ENCODE data around the gene MAPK7.

The MAPK7 gene

DNA sequence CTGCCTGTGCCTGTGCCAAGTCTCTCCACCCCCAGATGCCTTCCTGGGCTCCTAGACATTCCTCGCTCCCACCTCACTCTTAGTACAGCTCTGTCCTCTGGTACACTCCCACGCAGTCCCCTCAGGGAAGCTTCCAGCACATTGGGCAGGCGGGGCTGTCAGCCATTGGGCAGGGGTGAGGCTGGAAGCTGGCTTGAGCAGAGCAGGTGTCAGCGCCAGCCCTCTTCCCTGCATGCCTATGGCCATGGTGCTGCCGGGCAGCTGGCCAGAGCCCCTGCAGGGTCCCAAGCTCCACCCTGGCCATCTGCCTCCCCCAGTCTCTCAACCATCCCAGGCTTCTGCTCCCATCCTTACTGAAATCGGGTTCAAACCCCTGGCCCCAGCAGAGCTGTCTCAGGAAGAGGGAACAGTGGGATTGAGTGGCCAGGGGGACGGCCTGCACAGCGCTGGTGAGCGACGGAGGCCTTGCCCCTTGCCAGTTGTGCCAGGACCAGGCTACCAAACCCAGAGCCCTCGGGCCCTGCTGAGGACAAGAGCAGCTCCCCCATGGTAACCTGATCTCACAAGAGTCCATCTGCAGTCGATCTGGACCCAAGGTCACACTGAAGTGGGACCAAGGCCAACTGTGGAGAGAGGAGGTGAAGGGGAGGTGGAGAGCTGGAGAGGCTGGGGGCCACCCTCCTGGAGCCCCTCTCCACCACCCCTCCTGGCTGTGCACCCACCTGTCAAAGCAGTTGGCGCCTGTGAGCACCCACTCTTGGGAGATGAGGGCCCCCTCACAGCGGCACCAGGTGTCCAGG is 13.4 kb upstream of the MAPK7 start:
- DNase-seq: no peak

GRCh38 chr17:19365499-19365817 is 12.8 kb upstream of the MAPK7 start:
- no peak for DNase-seq

DNA sequence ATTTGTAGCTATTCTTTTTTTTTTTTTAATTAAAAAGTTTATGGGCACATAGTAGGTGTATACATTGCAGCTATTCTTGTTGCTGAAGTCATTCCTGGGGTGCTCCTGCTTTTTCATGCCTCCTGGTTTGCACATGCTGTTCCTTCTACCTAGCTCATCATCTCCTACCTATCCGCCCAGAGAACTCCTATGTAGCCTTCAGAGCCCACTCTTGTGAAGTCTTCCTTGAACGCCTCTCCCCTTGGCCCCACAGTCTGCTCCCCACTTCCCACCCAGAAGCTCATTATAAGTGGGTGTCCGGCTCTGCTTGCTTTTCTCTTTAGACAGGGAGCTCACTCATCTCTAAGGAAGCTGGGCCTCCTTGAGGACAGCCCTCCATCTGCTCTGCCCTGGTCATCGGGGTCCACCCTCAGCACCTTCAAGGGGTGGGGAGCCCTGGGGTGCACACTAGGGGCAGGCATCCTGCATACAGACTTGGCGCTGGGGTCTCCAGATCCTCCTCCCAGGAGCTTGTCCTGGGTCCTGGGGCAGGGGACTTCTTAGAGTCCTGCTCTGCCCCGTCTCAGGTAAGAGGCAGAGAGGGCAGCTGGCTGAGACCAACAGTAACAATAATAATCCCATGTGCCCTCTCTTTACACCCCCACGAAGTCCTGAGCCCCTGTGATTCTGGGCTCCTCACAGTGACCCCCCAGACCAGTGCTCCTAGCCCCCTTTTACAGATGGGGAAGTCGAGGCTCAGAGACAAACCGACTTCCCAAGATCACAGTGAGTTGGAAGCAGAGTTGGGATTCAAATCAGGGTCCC is 12.3 kb upstream of the MAPK7 start:
- DNase-seq: no peak

- DNase-seq: no peak
Observed at GRCh38 chr17:19366637-19366972, 11.7 kb upstream of the MAPK7 start.

- DNase-seq: no peak
Observed at GRCh38 chr17:19368229-19368628, 10.1 kb upstream of the MAPK7 start.

DNA sequence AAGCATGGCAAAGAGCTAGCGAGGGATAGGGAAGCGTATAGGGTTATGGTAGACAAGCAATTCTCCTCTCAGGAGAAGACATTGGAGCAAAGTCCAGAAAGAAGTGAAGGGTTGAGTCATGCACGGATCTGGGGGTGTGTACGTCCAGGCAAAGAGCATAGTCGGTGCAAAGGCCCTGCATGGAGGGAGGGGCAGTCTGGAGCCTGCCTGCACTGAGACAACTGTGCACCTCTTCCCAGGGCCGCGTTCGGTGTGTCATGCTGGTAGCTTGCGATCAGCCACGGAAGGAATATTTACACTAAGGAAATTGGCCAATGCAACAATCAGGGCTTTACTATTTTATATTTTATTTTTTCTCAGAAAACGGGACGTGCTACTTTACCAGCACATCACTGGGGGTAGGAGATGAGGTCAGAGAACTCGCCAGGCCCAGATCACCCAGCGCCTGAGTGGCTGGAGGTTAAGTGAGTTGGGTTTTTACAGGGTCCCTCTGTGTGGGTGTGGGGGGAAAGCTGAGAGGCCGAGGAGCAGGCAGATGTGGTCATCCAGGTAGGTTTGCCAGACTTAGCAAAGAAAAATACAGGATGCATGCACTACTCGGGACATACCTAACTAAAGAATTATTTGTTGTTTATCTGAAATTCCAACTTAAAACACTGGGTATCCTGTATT is 9.1 kb upstream of the MAPK7 start:
- DNase-seq: no peak

GRCh38 chr17:19369846-19370492 is 8.3 kb upstream of the MAPK7 start:
- DNase-seq: no peak

- DNase-seq: no peak
Observed at GRCh38 chr17:19370493-19370960, 7.8 kb upstream of the MAPK7 start.

DNA sequence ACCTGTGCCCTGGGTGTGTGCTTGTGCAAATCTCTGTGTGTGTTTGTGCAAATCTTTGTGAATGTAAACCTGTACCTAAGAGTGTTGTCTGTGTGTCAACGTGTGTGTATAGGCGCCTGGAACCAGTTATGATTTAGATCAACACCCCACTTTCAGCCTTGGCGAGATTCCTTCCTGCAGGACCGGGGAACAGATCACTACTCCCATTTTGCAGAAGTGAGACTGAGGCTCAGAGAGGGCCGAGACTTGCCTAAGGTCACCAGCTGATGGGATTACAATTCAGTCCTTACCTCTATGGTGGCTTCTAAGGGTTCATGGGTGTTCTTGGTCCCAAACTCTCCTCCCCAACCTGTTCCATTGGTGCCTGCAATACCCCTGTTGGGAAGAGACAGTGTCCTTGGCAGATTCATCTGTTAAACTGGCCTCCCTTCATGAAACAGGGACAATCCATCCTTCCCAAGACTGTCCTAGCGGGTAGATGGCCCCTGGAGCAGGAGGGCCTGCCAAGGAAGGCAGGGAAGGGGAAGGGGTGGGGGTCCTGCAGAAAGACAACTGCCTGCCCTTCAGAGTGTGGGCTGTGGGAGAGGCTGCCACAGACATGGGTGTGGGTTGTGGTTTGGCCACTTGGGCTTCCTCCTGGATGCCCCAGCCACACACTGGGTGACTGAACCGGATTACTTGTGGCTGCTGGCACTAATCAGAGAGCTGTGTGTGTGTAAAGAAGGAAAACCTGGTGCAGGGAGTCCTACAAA is 6.9 kb upstream of the MAPK7 start:
- DNase-seq: no peak

DNA sequence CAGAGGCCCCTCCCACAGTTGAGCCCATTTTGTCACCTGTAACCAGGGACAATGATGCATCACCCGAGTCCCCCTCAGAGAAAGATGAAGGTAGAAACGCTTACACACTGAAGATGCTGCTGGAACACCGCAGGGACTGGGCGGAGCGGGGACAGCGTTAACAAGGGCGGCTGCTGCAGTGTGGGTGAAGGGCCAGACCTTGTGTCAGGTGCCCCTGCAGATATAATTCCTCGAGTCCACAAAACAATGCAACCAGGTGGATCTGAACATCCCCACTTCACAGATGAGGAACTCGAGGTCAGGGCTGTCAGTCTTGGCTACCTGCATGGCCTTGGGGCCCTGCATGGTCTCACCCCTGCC is 6.3 kb upstream of the MAPK7 start:
- no peak for DNase-seq

DNA sequence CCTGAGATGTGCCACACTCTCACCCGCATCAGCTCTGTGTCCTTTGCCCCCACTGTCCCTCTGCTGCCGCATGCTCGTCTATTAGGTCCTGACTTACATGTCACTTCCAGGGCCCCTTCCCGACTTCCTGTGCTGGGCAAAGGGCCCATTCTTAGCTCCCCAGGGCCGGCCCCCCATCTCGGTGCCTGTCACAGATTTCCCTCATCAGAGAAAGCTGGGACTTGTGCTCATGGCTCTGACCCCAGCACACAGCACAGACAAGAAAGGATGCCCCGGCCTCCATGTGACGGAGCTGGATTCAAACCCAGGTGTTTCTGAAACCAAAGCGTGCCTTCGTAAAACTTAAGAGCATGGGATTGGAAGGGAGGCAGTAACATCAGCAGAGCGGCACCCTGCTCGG is 5.9 kb upstream of the MAPK7 start:
- no peak for DNase-seq

DNA sequence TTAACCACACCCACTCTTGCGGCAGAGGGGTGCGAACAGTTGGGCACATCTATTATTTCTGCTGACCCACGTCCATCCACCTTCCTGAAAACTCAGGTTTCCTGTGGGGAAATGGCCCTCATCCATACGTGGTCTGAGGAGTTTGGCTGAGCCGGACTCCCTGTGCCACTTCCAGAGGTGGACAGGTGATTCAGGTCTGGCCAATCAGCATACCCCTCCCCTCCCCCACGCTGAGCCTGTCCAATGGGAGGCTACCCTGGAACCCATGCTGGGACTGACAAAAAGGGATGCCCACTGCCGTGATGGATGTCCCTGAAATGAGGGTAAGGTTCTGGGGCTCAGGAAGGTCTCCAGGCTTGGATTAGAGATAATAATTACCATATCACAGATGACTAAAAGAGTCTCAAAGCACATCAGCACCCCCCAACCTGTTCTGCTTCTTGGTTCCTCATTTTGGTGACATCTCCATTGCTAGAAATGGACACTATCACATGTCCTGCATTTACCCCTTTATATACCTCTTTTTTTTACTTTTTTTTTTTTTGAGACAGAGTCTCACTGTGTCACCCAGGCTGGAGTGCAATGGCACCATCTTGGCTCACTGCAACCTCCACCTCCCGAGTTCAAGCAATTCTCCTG is 5.3 kb upstream of the MAPK7 start:
- DNase-seq: peak in 1 of 2 experiments; percentile 1

- DNase-seq: no peak
Observed at GRCh38 chr17:19374136-19374535, 4.2 kb upstream of the MAPK7 start.

DNA sequence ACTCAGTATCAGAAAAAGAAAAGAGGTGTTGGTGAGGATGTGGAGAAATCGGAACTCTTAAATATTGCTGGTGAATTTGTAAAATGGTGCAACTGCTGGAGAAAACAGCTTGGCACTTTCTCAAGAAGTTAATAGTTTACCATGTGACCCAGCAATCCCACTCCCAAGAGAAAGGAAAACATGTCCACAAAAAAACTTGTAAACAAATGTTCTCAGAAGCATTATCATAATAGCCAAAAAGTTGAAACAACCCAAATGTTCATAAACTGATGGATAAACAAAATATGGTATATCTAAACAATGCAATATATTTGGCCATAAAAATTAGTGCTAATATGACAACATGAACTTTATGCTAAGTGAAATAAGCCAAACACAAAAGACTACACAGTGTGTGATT is 2.6 kb upstream of the MAPK7 start:
- DNase-seq: no peak

- no peak for DNase-seq
Observed at GRCh38 chr17:19376811-19377210, 1.5 kb upstream of the MAPK7 start.

GRCh38 chr17:19377602-19378415 is 489 bp upstream of the MAPK7 start:
- peak; percentile 77 to 86 for DNase-seq

GRCh38 chr17:19379361-19380065 is 1.2 kb downstream of the MAPK7 start:
- DNase-seq: no peak

GRCh38 chr17:19380481-19381301 is 2.4 kb downstream of the MAPK7 start:
- no peak for DNase-seq

- DNase-seq: no peak
Observed at GRCh38 chr17:19381361-19381740, 3.1 kb downstream of the MAPK7 start.

All from Kasumi-1 (cell line).